ENCODE results near the gene NCF1.
"Not testable (repeated sequence)": the region's sequence is repeated elsewhere in the genome, so short reads cannot be mapped to it uniquely, and the experiment has no call there.

Gene NCF1

GRCh38 chr7:74773760-74774750 lies at the start of gene NCF1:
NCF1 (plus strand) TSS chr7:74774011; CDS start chr7:74774032, 21 bp downstream.
- not testable (repeated sequence) for DNase-seq

GRCh38 chr7:74725840-74726239 lies 48.0 kb upstream of the NCF1 start:
- DNase-seq, result no peak

GRCh38 chr7:74726309-74727101 lies 47.3 kb upstream of the NCF1 start:
- no peak for DNase-seq

GRCh38 chr7:74728686-74729085 lies 45.1 kb upstream of the NCF1 start:
- not testable (repeated sequence) for DNase-seq

GRCh38 chr7:74730186-74730585 lies 43.6 kb upstream of the NCF1 start:
- DNase-seq, result not testable (repeated sequence)

GRCh38 chr7:74739974-74740703 lies 33.7 kb upstream of the NCF1 start:
- not testable (repeated sequence) for DNase-seq

GRCh38 chr7:74743936-74744557 lies 29.8 kb upstream of the NCF1 start:
- not testable (repeated sequence) for DNase-seq

GRCh38 chr7:74753921-74754482 lies 19.8 kb upstream of the NCF1 start:
- not testable (repeated sequence) for DNase-seq

GRCh38 chr7:74756673-74757072 lies 17.1 kb upstream of the NCF1 start:
- not testable (repeated sequence) for DNase-seq

- DNase-seq, result not testable (repeated sequence)
These were observed 15.5 kb upstream of the NCF1 start for GRCh38 chr7:74758268-74758667.

- DNase-seq, result not testable (repeated sequence)
These were observed 14.8 kb upstream of the NCF1 start for GRCh38 chr7:74758982-74759381.

- not testable (repeated sequence) for DNase-seq
These were observed 8.4 kb upstream of the NCF1 start for GRCh38 chr7:74765205-74765918.

GRCh38 chr7:74766509-74766908 lies 7.3 kb upstream of the NCF1 start:
- DNase-seq, result not testable (repeated sequence)

GRCh38 chr7:74766991-74767390 lies 6.8 kb upstream of the NCF1 start:
- not testable (repeated sequence) for DNase-seq

- not testable (repeated sequence) for DNase-seq
These were observed 3.7 kb upstream of the NCF1 start for GRCh38 chr7:74770062-74770461.

GRCh38 chr7:74772093-74772492 lies 1.7 kb upstream of the NCF1 start:
- not testable (repeated sequence) for DNase-seq

- DNase-seq, result not testable (repeated sequence)
These were observed 1.3 kb downstream of the NCF1 start for GRCh38 chr7:74775111-74775510.

- not testable (repeated sequence) for DNase-seq
These were observed 5.2 kb downstream of the NCF1 start for GRCh38 chr7:74779053-74779452.

- not testable (repeated sequence) for DNase-seq
These were observed 7.9 kb downstream of the NCF1 start for GRCh38 chr7:74781746-74782145.

- not testable (repeated sequence) for DNase-seq
These were observed 9.8 kb downstream of the NCF1 start for GRCh38 chr7:74783595-74783994.
